DND-41 (cell line): ENCODE data around the gene MYO1D.

Experiments used
- EZH2 ChIP-seq: IDR thresholded peaks from 3 replicates; pipeline ENCODE4 v1.6.1; 2012; ENCODE audit warnings: borderline replicate concordance, low read depth, mild to moderate bottlenecking, moderate library complexity, low read length, inconsistent platforms; ENCODE audit not compliant: severe bottlenecking
- TF ChIP-seq, protein P1 (sequence below): IDR thresholded peaks from 2 replicates; pipeline ENCODE4 v1.5.1; 2012; ENCODE audit warnings: borderline replicate concordance, low read length, moderate library complexity, mild to moderate bottlenecking; ENCODE audit not compliant: poor library complexity, severe bottlenecking; ENCODE audit errors: extremely low read depth

DNA sequence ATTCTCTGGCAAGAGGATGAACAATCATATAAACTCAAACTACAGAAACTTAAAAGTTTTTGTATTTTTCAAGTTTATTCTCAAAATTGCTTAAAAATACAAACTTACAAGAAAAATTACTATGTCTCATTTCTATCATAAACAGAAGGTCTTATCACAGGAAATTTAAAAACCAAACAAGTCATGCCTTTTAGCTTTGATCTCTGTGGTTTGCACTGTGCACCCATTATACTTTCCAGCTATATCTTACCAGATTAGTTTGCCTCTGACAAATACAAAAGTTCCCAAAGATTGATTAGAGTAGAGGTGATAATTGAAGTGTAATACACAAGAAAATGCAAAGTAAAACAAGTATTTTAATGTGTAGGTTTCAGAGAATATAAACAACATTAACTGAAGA lies 117.4 kb downstream of the MYO1D start:
- TF ChIP-seq EZH2, result no peak
- TF ChIP-seq, protein P1, sequence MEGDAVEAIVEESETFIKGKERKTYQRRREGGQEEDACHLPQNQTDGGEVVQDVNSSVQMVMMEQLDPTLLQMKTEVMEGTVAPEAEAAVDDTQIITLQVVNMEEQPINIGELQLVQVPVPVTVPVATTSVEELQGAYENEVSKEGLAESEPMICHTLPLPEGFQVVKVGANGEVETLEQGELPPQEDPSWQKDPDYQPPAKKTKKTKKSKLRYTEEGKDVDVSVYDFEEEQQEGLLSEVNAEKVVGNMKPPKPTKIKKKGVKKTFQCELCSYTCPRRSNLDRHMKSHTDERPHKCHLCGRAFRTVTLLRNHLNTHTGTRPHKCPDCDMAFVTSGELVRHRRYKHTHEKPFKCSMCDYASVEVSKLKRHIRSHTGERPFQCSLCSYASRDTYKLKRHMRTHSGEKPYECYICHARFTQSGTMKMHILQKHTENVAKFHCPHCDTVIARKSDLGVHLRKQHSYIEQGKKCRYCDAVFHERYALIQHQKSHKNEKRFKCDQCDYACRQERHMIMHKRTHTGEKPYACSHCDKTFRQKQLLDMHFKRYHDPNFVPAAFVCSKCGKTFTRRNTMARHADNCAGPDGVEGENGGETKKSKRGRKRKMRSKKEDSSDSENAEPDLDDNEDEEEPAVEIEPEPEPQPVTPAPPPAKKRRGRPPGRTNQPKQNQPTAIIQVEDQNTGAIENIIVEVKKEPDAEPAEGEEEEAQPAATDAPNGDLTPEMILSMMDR, result no peak
